SK-N-SH treated with all-trans-retinoic acid at 6 μM for 48 hours (cell line): ENCODE data around the gene SNN.

Source experiments
- OSR1 ChIP-seq: fragments of 250-450 bp; sonication (Bioruptor Pico); IDR thresholded peaks from 2 replicates; pipeline ENCODE4 v1.8.0; 2022; ENCODE audit warnings: moderate library complexity, mild to moderate bottlenecking, inconsistent platforms
- PPARA ChIP-seq: fragments of 250-450 bp; sonication (Bioruptor Pico); IDR thresholded peaks from 2 replicates; pipeline ENCODE4 v1.5.0; 2020; ENCODE audit warnings: mild to moderate bottlenecking, borderline replicate concordance
- SNAI2 ChIP-seq: fragments of 250-450 bp; sonication (Bioruptor Pico); IDR thresholded peaks from 2 replicates; pipeline ENCODE4 v1.5.0; 2020; ENCODE audit warnings: mild to moderate bottlenecking, moderate library complexity
- TOX ChIP-seq: fragments of 250-450 bp; sonication (Bioruptor Pico); IDR thresholded peaks from 2 replicates; pipeline ENCODE4 v1.8.0; 2021; ENCODE audit warnings: mild to moderate bottlenecking, moderate library complexity, borderline replicate concordance
- TF ChIP-seq, protein P1 (sequence below): fragments of 250-450 bp; sonication (Bioruptor Pico); IDR thresholded peaks from 2 replicates; pipeline ENCODE4 v1.8.0; 2020; ENCODE audit warnings: mild to moderate bottlenecking, moderate library complexity, borderline replicate concordance

DNA sequence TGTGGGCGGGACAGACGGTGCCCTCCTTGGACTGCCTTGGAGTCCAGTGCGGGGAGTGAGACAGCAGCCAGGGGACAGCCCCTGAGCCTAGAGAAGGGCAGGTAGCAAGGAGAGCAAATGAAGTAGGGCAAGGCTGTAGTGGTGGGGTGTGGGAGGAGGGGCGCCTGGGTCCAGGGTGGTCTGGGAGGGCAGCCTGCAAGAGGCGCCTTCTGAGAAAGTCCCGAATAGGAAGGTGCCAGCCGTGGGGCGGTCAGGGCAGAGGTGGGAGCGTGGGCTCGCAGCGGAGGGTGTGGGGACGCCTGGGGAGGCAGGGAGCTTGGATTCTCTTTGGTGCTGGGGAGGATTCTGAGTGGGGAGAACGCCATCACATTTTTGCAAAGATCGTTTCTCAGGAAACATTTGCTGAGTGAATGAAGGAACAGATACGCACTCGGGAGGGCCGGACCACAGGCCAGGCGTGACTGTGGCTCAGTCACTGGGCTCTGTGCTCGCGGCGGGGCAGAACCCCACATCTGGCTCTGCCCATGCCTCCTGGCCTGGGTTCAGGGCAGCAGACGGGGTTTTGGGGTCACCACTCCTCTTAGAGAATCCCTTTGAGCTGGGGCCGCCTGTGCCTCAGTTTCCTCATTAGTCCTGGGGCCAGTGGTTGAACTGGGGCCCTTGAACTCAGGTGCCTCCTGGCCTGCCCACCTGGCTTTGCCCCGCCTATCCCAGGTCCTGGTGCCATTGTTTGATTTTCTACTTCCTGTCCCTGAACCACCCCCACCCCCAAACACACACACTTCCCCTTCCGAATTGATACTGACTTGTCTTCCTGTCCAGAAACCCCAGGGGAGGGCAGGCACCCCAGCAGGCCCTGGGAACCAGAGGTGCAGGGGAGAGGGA lies 4.2 kb downstream of the SNN start:
- TF ChIP-seq SNAI2 (CRISPR knock-in tag) = no peak
- TF ChIP-seq, protein P1, sequence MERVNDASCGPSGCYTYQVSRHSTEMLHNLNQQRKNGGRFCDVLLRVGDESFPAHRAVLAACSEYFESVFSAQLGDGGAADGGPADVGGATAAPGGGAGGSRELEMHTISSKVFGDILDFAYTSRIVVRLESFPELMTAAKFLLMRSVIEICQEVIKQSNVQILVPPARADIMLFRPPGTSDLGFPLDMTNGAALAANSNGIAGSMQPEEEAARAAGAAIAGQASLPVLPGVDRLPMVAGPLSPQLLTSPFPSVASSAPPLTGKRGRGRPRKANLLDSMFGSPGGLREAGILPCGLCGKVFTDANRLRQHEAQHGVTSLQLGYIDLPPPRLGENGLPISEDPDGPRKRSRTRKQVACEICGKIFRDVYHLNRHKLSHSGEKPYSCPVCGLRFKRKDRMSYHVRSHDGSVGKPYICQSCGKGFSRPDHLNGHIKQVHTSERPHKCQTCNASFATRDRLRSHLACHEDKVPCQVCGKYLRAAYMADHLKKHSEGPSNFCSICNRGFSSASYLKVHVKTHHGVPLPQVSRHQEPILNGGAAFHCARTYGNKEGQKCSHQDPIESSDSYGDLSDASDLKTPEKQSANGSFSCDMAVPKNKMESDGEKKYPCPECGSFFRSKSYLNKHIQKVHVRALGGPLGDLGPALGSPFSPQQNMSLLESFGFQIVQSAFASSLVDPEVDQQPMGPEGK (CRISPR knock-in tag) = no peak
- no peak for TF ChIP-seq OSR1 (CRISPR knock-in tag)
- TF ChIP-seq TOX = no peak
- no peak for TF ChIP-seq PPARA (CRISPR knock-in tag)
